Stimulated activated CD4-positive, alpha-beta T cell treated with anti-CD3 and anti-CD28 coated beads, Interleukin-12 subunit alpha, Interleukin-12 subunit beta, amount 100 ng/mL, for 4 hours (primary cell): ENCODE data around the gene TM7SF2.

ENCODE experiments used
- DNase-seq: peaks from one replicate; pipeline ENCODE4 v3.0.0-alpha.2; 2020

Gene TM7SF2

GRCh38 chr11:65160643-65161042, 49.0 kb downstream of the TM7SF2 start:
- no peak for DNase-seq

- no peak for DNase-seq
Observed at GRCh38 chr11:65163684-65164083, 52.0 kb downstream of the TM7SF2 start.
